Neuronal stem cell (in vitro differentiated cells): Measurements from ENCODE around the gene CLCNKA.

Experiments
- DNase-seq: peaks from one replicate; pipeline ENCODE4 v3.0.0-alpha.2; 2013; ENCODE audit warnings: low spot score
- H2AFZ ChIP-seq: one replicate; pipeline ENCODE4 v1.6.1; 2013; ENCODE audit warnings: mild to moderate bottlenecking, low read length, inconsistent platforms
- H2AK5ac ChIP-seq: 2 replicates; pipeline ENCODE4 v1.6.1; 2013; ENCODE audit warnings: low read depth, mild to moderate bottlenecking, inconsistent platforms, low read length, moderate library complexity, mixed read lengths
- H2BK120ac ChIP-seq: 2 replicates; pipeline ENCODE4 v1.6.1; 2013; ENCODE audit warnings: low read depth, mild to moderate bottlenecking, inconsistent platforms, low read length, moderate library complexity, mixed read lengths
- H2BK12ac ChIP-seq: one replicate; pipeline ENCODE4 v1.6.1; 2013; ENCODE audit warnings: low read length, inconsistent platforms
- H2BK15ac ChIP-seq: 2 replicates; pipeline ENCODE4 v1.6.1; 2013; ENCODE audit warnings: mild to moderate bottlenecking, low read length, inconsistent platforms, mixed read lengths
- H2BK5ac ChIP-seq: one replicate; pipeline ENCODE4 v1.6.1; 2013; ENCODE audit warnings: inconsistent platforms, mild to moderate bottlenecking, low read length, moderate library complexity
- H3K14ac ChIP-seq: one replicate; pipeline ENCODE4 v1.6.1; 2013; ENCODE audit warnings: low read length, inconsistent platforms
- H3K18ac ChIP-seq: 2 replicates; pipeline ENCODE4 v1.6.1; 2013; ENCODE audit warnings: low read length, inconsistent platforms
- H3K23ac ChIP-seq: 2 replicates; pipeline ENCODE4 v1.6.1; 2013; ENCODE audit warnings: low read depth, mild to moderate bottlenecking, mixed read lengths, low read length, inconsistent platforms; ENCODE audit not compliant: poor library complexity
- H3K27ac ChIP-seq: replicated peaks from 3 replicates; pipeline ENCODE4 v1.5.1; 2013; ENCODE audit warnings: low read length, inconsistent platforms
- H3K27me3 ChIP-seq, 3 experiments: 2 replicates each; pipeline ENCODE4 v1.6.1; 2013; ENCODE audit warnings: low read length in 3 of 3, mild to moderate bottlenecking in 2 of 3, inconsistent platforms in 1 of 3, low read depth in 1 of 3, mixed read lengths in 1 of 3, moderate library complexity in 1 of 3; ENCODE audit not compliant: control insufficient read depth in 3 of 3, insufficient read depth in 3 of 3
- H3K36me3 ChIP-seq, 2 donors: replicated peaks in 1 of 2; 2 replicates each; pipeline ENCODE4 v1.6.1; 2013; ENCODE audit warnings: low read length in 2 of 2; ENCODE audit not compliant: control insufficient read depth in 2 of 2, insufficient read depth in 2 of 2
- H3K4ac ChIP-seq: 2 replicates; pipeline ENCODE4 v1.6.1; 2013; ENCODE audit warnings: inconsistent platforms, mild to moderate bottlenecking, low read length, moderate library complexity
- H3K4me1 ChIP-seq, 2 donors: 1 replicate in 1 of 2; 2 replicates in 1 of 2; pipeline ENCODE4 v1.6.1; 2013; ENCODE audit warnings: low read length in 2 of 2, low read depth in 1 of 2; ENCODE audit not compliant: control insufficient read depth in 2 of 2, insufficient read depth in 1 of 2
- H3K4me2 ChIP-seq: one replicate; pipeline ENCODE4 v1.6.1; 2013; ENCODE audit warnings: mild to moderate bottlenecking, low read length, inconsistent platforms; ENCODE audit not compliant: insufficient read depth, poor library complexity, severe bottlenecking
- H3K4me3 ChIP-seq, 2 donors: 2 replicates each; pipeline ENCODE4 v1.5.1; 2013; ENCODE audit warnings: low read length in 2 of 2, mild to moderate bottlenecking in 2 of 2, inconsistent platforms in 1 of 2, moderate library complexity in 1 of 2
- H3K79me1 ChIP-seq: one replicate; pipeline ENCODE4 v1.6.1; 2013; ENCODE audit warnings: low read depth, mild to moderate bottlenecking, inconsistent platforms, low read length, moderate library complexity
- H3K9ac ChIP-seq: one replicate; pipeline ENCODE4 v1.6.1; 2013; ENCODE audit warnings: mild to moderate bottlenecking, low read depth, low read length, inconsistent platforms; ENCODE audit not compliant: poor library complexity
- H3K9me3 ChIP-seq, 2 donors: replicated peaks in 1 of 2; 2 replicates each; pipeline versions ENCODE3 to v1.6.1; 2013; ENCODE audit warnings: low read length in 2 of 2, mild to moderate bottlenecking in 2 of 2, inconsistent platforms in 1 of 2, low read depth in 1 of 2, mixed read lengths in 1 of 2, moderate library complexity in 1 of 2; ENCODE audit not compliant: control insufficient read depth in 2 of 2, insufficient read depth in 1 of 2
- H4K8ac ChIP-seq: one replicate; pipeline ENCODE4 v1.6.1; 2013; ENCODE audit warnings: low read depth, mild to moderate bottlenecking, inconsistent platforms, low read length, moderate library complexity
- H4K91ac ChIP-seq: one replicate; pipeline ENCODE4 v1.6.1; 2013; ENCODE audit warnings: low read length, low read depth, mild to moderate bottlenecking, inconsistent platforms; ENCODE audit not compliant: poor library complexity
- WGBS, 2 donors: extraction: QIAGEN DNeasy Blood & Tissue Kit; methylation state at CpG; one replicate each; pipeline ENCODE4 v1.1.7; 2013; ENCODE audit warnings: missing lambda C conversion rate in 2 of 2, mixed read lengths in 1 of 2; ENCODE audit not compliant: insufficient read length in 2 of 2, insufficient replicate concordance in 1 of 2; ENCODE audit errors: extremely low coverage in 2 of 2; 5-methylcytosine and 5-hydroxymethylcytosine counted together

CLCNKA gene

DNA sequence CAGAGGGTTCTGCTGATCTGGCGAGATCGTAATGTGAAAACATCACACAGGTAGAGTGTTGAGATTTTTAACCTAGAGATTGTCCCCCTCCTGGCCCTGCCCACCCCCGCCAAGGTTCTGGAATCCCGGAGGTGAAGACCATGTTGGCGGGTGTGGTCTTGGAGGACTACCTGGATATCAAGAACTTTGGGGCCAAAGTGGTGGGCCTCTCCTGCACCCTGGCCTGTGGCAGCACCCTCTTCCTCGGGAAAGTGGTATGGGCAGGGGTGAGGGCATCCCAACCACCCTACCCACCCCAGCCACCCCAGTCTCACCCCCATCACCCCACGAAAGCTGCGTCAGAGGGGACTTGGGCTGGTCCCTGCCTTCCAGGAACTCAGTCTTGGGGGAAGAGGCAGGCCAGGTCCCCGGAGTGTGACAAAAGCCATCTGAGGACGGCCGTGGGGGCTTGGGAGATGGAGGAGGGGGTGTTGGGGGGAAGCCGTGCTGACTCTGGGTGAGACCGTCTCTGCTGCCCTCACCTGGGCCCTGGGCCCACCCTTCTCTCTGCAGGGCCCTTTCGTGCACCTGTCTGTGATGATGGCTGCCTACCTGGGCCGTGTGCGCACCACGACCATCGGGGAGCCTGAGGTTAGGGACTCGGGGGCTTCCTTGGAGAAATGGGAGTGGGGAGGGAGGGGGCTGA is 26.1 kb downstream of the CLCNKA start:
- Histone ChIP-seq H2BK5ac (peak overlapping the region; percentile 78), H3K9ac (no peak overlapping the region), H3K9me3 (no peaks in the 10 kb centered on the region), H3K27ac (no peak overlapping the region), H4K8ac (no peak overlapping the region), H3K4me2 (peak overlapping the region; percentile 26), H2BK12ac (no peak overlapping the region), H2BK120ac (no peak overlapping the region), H3K4me1 (peaks cover 11 to 14% of the 10 kb centered on the region in 2 donors), H3K18ac (peak overlapping the region; percentile 61), H2AFZ (peak overlapping the region; percentile 82), H4K91ac (no peak overlapping the region), H2BK15ac (peak overlapping the region; percentile 93), H3K4ac (no peak overlapping the region), H3K4me3 (peak overlapping the region in 1 of 2 donors; percentile 31), H2AK5ac (peak overlapping the region; percentile 72), H3K79me1 (no peaks in the 10 kb centered on the region), H3K27me3 (peaks cover 0 to 32% (median 2%) of the 10 kb centered on the region in 3 experiments), H3K36me3 (no peaks in the 10 kb centered on the region), H3K14ac (no peak overlapping the region), H3K23ac (peak overlapping the region; percentile 65)
- WGBS, 2 donors = no CpG with 5 or more reads among the region's 19 CpGs
- no peak for DNase-seq

DNA sequence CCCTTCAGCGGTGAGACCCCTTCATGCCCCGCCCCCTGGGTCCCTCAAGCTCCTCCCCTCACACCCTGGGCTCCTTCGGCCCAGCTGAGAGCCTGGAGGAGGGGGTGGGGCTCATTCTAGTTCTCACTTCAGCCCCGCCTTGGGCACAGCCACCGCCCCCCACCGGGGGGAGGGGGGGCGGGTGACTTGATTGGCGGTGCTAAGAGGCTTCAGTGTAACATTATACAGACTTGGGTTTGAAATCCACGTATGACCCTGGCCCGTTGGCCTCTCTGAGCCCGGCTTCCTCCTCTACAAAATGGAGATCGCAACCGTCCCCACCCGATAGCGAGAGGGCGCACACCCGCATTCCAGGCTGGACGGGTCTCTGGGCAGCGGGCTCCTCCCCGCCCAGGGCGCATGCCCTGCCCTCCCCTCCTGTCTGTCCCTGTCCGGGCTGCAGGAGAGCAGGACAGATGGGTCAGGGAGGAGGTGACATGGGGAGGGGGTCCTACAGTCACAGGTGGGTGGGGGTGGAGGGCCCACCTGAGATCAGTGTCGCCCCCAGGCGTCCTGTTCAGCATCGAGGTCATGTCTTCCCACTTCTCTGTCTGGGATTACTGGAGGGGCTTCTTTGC is 26.8 kb downstream of the CLCNKA start:
- H2AFZ ChIP-seq = peak overlapping the region; percentile 82
- no peaks in the 10 kb centered on the region for H3K9me3 ChIP-seq
- no peak overlapping the region for H4K91ac ChIP-seq
- no peak overlapping the region for H3K23ac ChIP-seq
- no CpG with 5 or more reads among the region's 25 CpGs for WGBS, 2 donors
- no peak overlapping the region for H3K4ac ChIP-seq
- H3K18ac ChIP-seq = peak overlapping the region; percentile 2
- no peak overlapping the region for H3K14ac ChIP-seq
- peak overlapping the region; percentile 87 for H2BK5ac ChIP-seq
- H3K4me3 ChIP-seq = peak overlapping the region; percentile 35 to 57
- no peaks in the 10 kb centered on the region for H3K79me1 ChIP-seq
- peak overlapping the region; percentile 50 for H3K9ac ChIP-seq
- peak overlapping the region; percentile 72 for H2BK120ac ChIP-seq
- H3K27ac ChIP-seq = no peak overlapping the region
- peak; percentile 87 for DNase-seq
- no peak overlapping the region for H2BK12ac ChIP-seq
- H3K4me1 ChIP-seq = peaks cover 11 to 14% of the 10 kb centered on the region in 2 donors
- H2BK15ac ChIP-seq = peak overlapping the region; percentile 92
- H3K27me3 ChIP-seq = peaks cover 0 to 24% (median 2%) of the 10 kb centered on the region in 3 experiments
- no peaks in the 10 kb centered on the region for H3K36me3 ChIP-seq
- peak overlapping the region; percentile 73 for H3K4me2 ChIP-seq
- peak overlapping the region; percentile 70 for H2AK5ac ChIP-seq
- no peak overlapping the region for H4K8ac ChIP-seq

DNA sequence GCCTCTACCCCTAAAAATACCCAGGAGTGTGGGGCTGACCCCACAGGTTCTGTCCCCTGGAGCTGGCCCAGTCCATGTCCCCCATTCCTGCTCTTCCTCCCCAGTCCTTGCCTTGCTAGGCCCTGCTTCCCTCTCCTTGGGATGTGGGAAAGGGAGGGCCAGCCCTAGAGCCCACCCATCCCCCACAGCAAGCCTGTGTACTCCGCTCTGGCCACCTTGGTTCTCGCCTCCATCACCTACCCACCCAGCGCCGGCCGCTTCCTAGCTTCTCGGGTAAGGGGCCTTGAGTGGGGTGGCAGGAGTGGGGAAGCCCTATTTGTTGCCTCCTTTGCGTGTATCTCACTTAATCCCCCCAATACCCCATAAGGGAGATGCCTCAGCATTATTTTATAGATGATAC is 28.5 kb downstream of the CLCNKA start:
- Histone ChIP-seq H4K8ac (no peak overlapping the region), H3K9ac (no peak overlapping the region), H3K4me1 (peaks cover 11 to 14% of the 10 kb centered on the region in 2 donors), H3K27ac (no peak overlapping the region), H2AK5ac (peak overlapping the region; percentile 64), H4K91ac (no peak overlapping the region), H2BK12ac (no peak overlapping the region), H2BK15ac (peak overlapping the region; percentile 14), H2BK5ac (no peak overlapping the region), H3K79me1 (no peaks in the 10 kb centered on the region), H3K36me3 (no peaks in the 10 kb centered on the region), H3K4me2 (no peak overlapping the region), H2AFZ (no peak overlapping the region), H3K4ac (no peak overlapping the region), H3K18ac (no peak overlapping the region), H3K4me3 (peak overlapping the region in 1 of 2 donors; percentile 4), H3K27me3 (peaks cover 0 to 14% (median 4%) of the 10 kb centered on the region in 3 experiments), H2BK120ac (no peak overlapping the region), H3K23ac (no peak overlapping the region), H3K9me3 (no peaks in the 10 kb centered on the region), H3K14ac (no peak overlapping the region)
- WGBS, 2 donors = no CpG with 5 or more reads among the region's 7 CpGs
- no peak for DNase-seq

DNA sequence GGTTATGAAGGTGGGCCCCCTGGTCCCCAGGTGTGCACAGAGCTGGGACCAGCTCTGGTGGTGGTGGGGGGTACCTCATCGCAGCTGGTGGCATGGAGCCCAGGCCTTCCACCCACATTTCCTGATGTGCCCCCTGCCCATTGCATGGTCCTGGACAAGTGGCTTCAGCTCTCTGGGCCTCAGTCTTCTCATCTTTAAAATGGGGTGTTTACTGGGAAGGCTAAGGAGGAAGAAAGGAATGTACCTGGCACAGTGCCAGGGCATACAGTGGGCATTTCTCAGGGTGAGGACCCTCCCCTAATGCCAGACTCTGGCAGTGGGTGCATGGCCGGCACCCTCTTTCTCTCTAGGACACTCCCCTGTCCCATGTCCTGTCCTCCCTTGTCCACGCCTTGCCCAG is 29.2 kb downstream of the CLCNKA start:
- Histone ChIP-seq H3K23ac (no peak overlapping the region), H2BK5ac (no peak overlapping the region), H3K27ac (no peak overlapping the region), H3K9ac (no peak overlapping the region), H3K18ac (no peak overlapping the region), H3K9me3 (no peaks in the 10 kb centered on the region), H2AFZ (no peak overlapping the region), H2BK12ac (no peak overlapping the region), H3K4me3 (no peak overlapping the region), H4K8ac (no peak overlapping the region), H3K27me3 (peaks cover 0 to 14% (median 4%) of the 10 kb centered on the region in 3 experiments), H2AK5ac (no peak overlapping the region), H3K14ac (no peak overlapping the region), H3K4ac (no peak overlapping the region), H3K4me1 (peaks cover 11 to 18% of the 10 kb centered on the region in 2 donors), H2BK15ac (no peak overlapping the region), H3K4me2 (no peak overlapping the region), H3K36me3 (no peaks in the 10 kb centered on the region), H2BK120ac (no peak overlapping the region), H3K79me1 (no peaks in the 10 kb centered on the region), H4K91ac (no peak overlapping the region)
- WGBS, 2 donors = no CpG with 5 or more reads among the region's 3 CpGs
- DNase-seq = no peak
